Endothelial cell of umbilical vein (primary cell): ENCODE measurements around the gene EZR. TPM values are rescaled to one million over a fixed set of nuclear protein-coding genes. Genes with fewer than 3 reads are reported as not detected.

Experiments used
- BruUV-seq: library from RNA; stranded (reverse); fragments of 400-500 nt; replicated peaks from 2 replicates; lab custom pipeline; 2021; lab: Mats Ljungman, UMichigan
- CTCF ChIA-PET: fragments of 300-600, 350-600 bp; sonication (Branson Sonifier 250); formaldehyde crosslinking; loops from one replicate; lab custom pipeline; 2021; ENCODE audit warnings: antibody characterized with exemption, inconsistent platforms; lab: Charles Lee
- POLR2A ChIA-PET: fragments of 300-600, 350-600 bp; sonication (Branson Sonifier 250); formaldehyde crosslinking; loops from one replicate; lab custom pipeline; 2021; ENCODE audit warnings: antibody characterized with exemption, inconsistent platforms; lab: Charles Lee
- DNase-seq: peaks from one replicate; pipeline ENCODE4 v3.0.0-alpha.2; 2011; ENCODE audit warnings: low read depth, low spot score
- FAIRE-seq: peaks from 2 replicates; lab custom pipeline; 2011; peaks lifted over from hg19 to GRCh38; lab: Jason Lieb, UNC
- H2AFZ ChIP-seq: 2 replicates; pipeline ENCODE4 v1.6.0; 2012; ENCODE audit warnings: low read depth, low read length, control low read depth, inconsistent platforms
- H3K27ac ChIP-seq: 2 replicates; pipeline ENCODE4 v1.5.1; 2011; ENCODE audit warnings: low read depth, mild to moderate bottlenecking, control low read depth, low read length, moderate library complexity; ENCODE audit not compliant: insufficient read depth
- H3K27me3 ChIP-seq, 2 experiments: 2 replicates each; pipeline versions ENCODE4 v1.6.0 to v1.6.1; 2011; ENCODE audit warnings: low read length in 2 of 2, mixed read lengths in 1 of 2; ENCODE audit not compliant: control insufficient read depth in 2 of 2, insufficient read depth in 2 of 2
- H3K36me3 ChIP-seq, 2 experiments: 2 replicates in 1 of 2; 3 replicates in 1 of 2; pipeline ENCODE4 v1.5.1; 2011; ENCODE audit warnings: low read length in 2 of 2, mild to moderate bottlenecking in 1 of 2, moderate library complexity in 1 of 2; ENCODE audit not compliant: control insufficient read depth in 2 of 2, insufficient read depth in 2 of 2; ENCODE audit errors: extremely low read depth in 1 of 2
- H3K4me1 ChIP-seq: 3 replicates; pipeline ENCODE4 v1.5.1; 2011; ENCODE audit warnings: mild to moderate bottlenecking, low read length; ENCODE audit not compliant: control insufficient read depth, insufficient read depth; ENCODE audit errors: extremely low read depth
- H3K4me2 ChIP-seq: 2 replicates; pipeline ENCODE4 v1.6.1; 2011; ENCODE audit warnings: low read length, control low read depth, mixed read lengths; ENCODE audit not compliant: insufficient read depth
- H3K4me3 ChIP-seq, 3 experiments: fragments of 200-600 bp in 1 of 3; sonication (generic), shearing (Covaris generic) in 1 of 3; replicated peaks in 1 of 3; 2 replicates each; pipeline ENCODE4 v1.5.1; 2011 to 2016; ENCODE audit warnings: control low read depth in 3 of 3, low read length in 3 of 3, mild to moderate bottlenecking in 2 of 3, inconsistent platforms in 1 of 3, low read depth in 1 of 3, moderate library complexity in 1 of 3; ENCODE audit not compliant: insufficient read depth in 1 of 3
- H3K79me2 ChIP-seq: 2 replicates; pipeline ENCODE4 v1.6.0; 2012; ENCODE audit warnings: low read length, inconsistent platforms; ENCODE audit not compliant: control insufficient read depth, insufficient read depth
- H3K9ac ChIP-seq: replicated peaks from 2 replicates; pipeline ENCODE3; 2011; ENCODE audit warnings: low read length, control low read depth; ENCODE audit not compliant: insufficient read depth; ENCODE audit errors: extremely low read depth
- H3K9me1 ChIP-seq: replicated peaks from 3 replicates; pipeline ENCODE4 v1.6.0; 2011; ENCODE audit warnings: mild to moderate bottlenecking, low read length; ENCODE audit not compliant: control insufficient read depth, insufficient read depth; ENCODE audit errors: extremely low read depth
- H3K9me3 ChIP-seq: replicated peaks from 2 replicates; pipeline ENCODE4 v1.5.1; 2012; ENCODE audit warnings: low read length, inconsistent platforms; ENCODE audit not compliant: control insufficient read depth, insufficient read depth
- H4K20me1 ChIP-seq: replicated peaks from 2 replicates; pipeline ENCODE3; 2011; ENCODE audit warnings: mild to moderate bottlenecking, low read length; ENCODE audit not compliant: control insufficient read depth, insufficient read depth; ENCODE audit errors: extremely low read depth
- EZH2 ChIP-seq: IDR thresholded peaks from 2 replicates; pipeline ENCODE4 v1.6.1; 2012; ENCODE audit warnings: borderline replicate concordance, low read depth, mild to moderate bottlenecking, moderate library complexity, low read length, inconsistent platforms; ENCODE audit not compliant: severe bottlenecking
- FOS ChIP-seq: IDR thresholded peaks from 2 replicates; pipeline ENCODE4 v1.6.1; 2011; ENCODE audit warnings: mild to moderate bottlenecking, low read length, moderate library complexity, borderline replicate concordance; ENCODE audit not compliant: insufficient read depth
- GATA2 ChIP-seq: IDR thresholded peaks from 2 replicates; pipeline ENCODE4 v1.7.0; 2011; ENCODE audit warnings: low read depth, mild to moderate bottlenecking, moderate library complexity, mixed read lengths, low read length; ENCODE audit not compliant: insufficient read length, insufficient read depth
- JUN ChIP-seq: IDR thresholded peaks from 2 replicates; pipeline ENCODE4 v1.6.1; 2011; ENCODE audit warnings: borderline replicate concordance, low read depth; ENCODE audit not compliant: insufficient read length, insufficient read depth
- MAX ChIP-seq: IDR thresholded peaks from 2 replicates; pipeline ENCODE4 v1.6.1; 2011; ENCODE audit not compliant: insufficient read depth, insufficient read length
- MYC ChIP-seq: IDR thresholded peaks from one replicate; pipeline ENCODE4 v1.6.1; 2011; ENCODE audit warnings: mild to moderate bottlenecking, low read depth, low read length
- POLR2A ChIP-seq: IDR thresholded peaks from 2 replicates; pipeline ENCODE4 v1.6.1; 2012; ENCODE audit warnings: low read depth, mild to moderate bottlenecking, control low read depth, low read length
- POLR2AphosphoS5 ChIP-seq: IDR thresholded peaks from 2 replicates; pipeline ENCODE4 v1.6.1; 2012; ENCODE audit warnings: low read depth, mild to moderate bottlenecking, control low read depth, low read length, moderate library complexity; ENCODE audit not compliant: insufficient read depth
- dilution Hi-C: fragments of 300-500 bp; cut with MboI; formaldehyde crosslinking; loops from one replicate; pipeline ENCODE4 v1.15.0; 2019; ENCODE audit warnings: low sequenced_read_pairs; ENCODE audit not compliant: extremely low pct_ligation_motif_present
- intact Hi-C: fragments of 100-400 bp; cut with micrococcal nuclease; formaldehyde crosslinking; loops from one replicate; pipeline ENCODE4 v1.10.0; 2022
- polyA plus RNA-seq, 4 experiments: library from polyadenylated mRNA; depleted of rRNA in 3 of 4; stranded (reverse) in 3 of 4; unstranded in 1 of 4; fragments of >200 nt; gene quantifications; 2 replicates each; pipeline versions ENCODE4 v1.2.1 to v1.2.3, GENCODE V29; 2011 to 2012; ENCODE audit warnings: missing spikeins in 1 of 4
- total RNA-seq: library from RNA; stranded (reverse); gene quantifications from 2 replicates; pipeline ENCODE4 v1.2.3, GENCODE V29; 2021
- TF ChIP-seq, protein P1 (sequence below), 2 donors: IDR thresholded peaks; 1 replicate in 1 of 2; 2 replicates in 1 of 2; pipeline ENCODE4 v1.5.1; 2011; ENCODE audit warnings: low read length in 2 of 2, mild to moderate bottlenecking in 2 of 2, moderate library complexity in 2 of 2, control low read depth in 1 of 2, inconsistent platforms in 1 of 2, low read depth in 1 of 2; ENCODE audit not compliant: insufficient read depth in 1 of 2; ENCODE audit errors: extremely low read depth in 1 of 2

The EZR gene
- total and polyA plus RNA-seq, 2 donors (not counting 3 experiments of a cell fraction or from before 2014, with no cell fraction given) = 58.5 to 108 TPM

GRCh38 chr6:158787395-158787794 is 31.8 kb downstream of the EZR start:
- no TSS peak for BruUV-seq
- no peaks in the 10 kb centered on the region for H4K20me1 ChIP-seq
- FAIRE-seq = no peak
- peaks cover 29% of the 10 kb centered on the region for H3K79me2 ChIP-seq
- H3K9me3 ChIP-seq = no peaks in the 10 kb centered on the region
- no peak overlapping the region for H2AFZ ChIP-seq
- TF ChIP-seq FOS = no peak
- no peak for TF ChIP-seq EZH2
- no peak for TF ChIP-seq GATA2
- no peak for TF ChIP-seq MAX
- TF ChIP-seq JUN = no peak
- TF ChIP-seq POLR2A = no peak
- TF ChIP-seq MYC = no peak
- TF ChIP-seq, protein P1, sequence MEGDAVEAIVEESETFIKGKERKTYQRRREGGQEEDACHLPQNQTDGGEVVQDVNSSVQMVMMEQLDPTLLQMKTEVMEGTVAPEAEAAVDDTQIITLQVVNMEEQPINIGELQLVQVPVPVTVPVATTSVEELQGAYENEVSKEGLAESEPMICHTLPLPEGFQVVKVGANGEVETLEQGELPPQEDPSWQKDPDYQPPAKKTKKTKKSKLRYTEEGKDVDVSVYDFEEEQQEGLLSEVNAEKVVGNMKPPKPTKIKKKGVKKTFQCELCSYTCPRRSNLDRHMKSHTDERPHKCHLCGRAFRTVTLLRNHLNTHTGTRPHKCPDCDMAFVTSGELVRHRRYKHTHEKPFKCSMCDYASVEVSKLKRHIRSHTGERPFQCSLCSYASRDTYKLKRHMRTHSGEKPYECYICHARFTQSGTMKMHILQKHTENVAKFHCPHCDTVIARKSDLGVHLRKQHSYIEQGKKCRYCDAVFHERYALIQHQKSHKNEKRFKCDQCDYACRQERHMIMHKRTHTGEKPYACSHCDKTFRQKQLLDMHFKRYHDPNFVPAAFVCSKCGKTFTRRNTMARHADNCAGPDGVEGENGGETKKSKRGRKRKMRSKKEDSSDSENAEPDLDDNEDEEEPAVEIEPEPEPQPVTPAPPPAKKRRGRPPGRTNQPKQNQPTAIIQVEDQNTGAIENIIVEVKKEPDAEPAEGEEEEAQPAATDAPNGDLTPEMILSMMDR (IDR thresholded peaks at IDR 0.05; ENCODE audit: extremely low read depth in 1 of 2, insufficient read depth in 1 of 2, low read depth in 1 of 2, low read length in 2 of 2) = no peak
- no peak for TF ChIP-seq POLR2AphosphoS5
- no peaks in the 10 kb centered on the region for H3K27me3 ChIP-seq
- ChIA-PET CTCF (no interaction called here), POLR2A (interaction anchor here (1.0 kb wide), 1 partner anchor 45 kb away, joined by 3 read pairs; no protein-coding TSS in a partner anchor)
- H3K4me3 ChIP-seq = no peak overlapping the region
- DNase-seq = no peak
- no peak overlapping the region for H3K9ac ChIP-seq
- dilution Hi-C loops = no loop called here
- intact Hi-C loops = loop anchor here (10.0 kb wide), 1 partner anchor 83 kb away; no protein-coding TSS in a partner anchor
- no peak overlapping the region for H3K27ac ChIP-seq
- H3K9me1 ChIP-seq = no peaks in the 10 kb centered on the region
- H3K4me2 ChIP-seq = no peak overlapping the region
- peaks cover 15 to 16% of the 10 kb centered on the region in 2 experiments for H3K36me3 ChIP-seq
- H3K4me1 ChIP-seq = peaks cover 12% of the 10 kb centered on the region
